HG03060 (cell line): Measurements from ENCODE around the gene PCDHGC5.

Experiments used
- ATAC-seq: cut with Tn5 transposase; IDR thresholded peaks from one replicate; pipeline ENCODE4 v1.9.1; 2021; ENCODE audit warnings: low read depth, moderate number of reproducible peaks; ENCODE audit not compliant: unreplicated experiment

PCDHGC5 gene

DNA sequence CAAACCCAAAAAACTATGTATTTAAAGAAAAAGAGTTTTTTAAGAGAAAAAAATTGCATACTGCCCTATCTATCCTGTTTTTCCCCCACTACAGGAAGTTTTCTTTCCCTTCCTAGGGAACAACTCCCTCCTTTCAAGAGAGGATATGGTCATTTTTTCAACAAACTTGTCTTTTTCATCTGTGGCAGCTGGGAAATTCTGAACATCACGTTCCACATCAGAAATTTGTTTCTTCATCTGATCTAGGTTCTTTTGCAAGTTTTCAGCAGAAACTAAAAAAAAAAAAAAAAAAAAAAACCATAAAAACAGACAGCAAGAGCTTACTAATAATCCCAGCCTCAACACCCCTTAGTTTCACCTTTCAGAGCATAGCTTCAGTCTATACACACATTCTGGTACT is 38.5 kb downstream of the PCDHGC5 start:
- no peak for ATAC-seq

DNA sequence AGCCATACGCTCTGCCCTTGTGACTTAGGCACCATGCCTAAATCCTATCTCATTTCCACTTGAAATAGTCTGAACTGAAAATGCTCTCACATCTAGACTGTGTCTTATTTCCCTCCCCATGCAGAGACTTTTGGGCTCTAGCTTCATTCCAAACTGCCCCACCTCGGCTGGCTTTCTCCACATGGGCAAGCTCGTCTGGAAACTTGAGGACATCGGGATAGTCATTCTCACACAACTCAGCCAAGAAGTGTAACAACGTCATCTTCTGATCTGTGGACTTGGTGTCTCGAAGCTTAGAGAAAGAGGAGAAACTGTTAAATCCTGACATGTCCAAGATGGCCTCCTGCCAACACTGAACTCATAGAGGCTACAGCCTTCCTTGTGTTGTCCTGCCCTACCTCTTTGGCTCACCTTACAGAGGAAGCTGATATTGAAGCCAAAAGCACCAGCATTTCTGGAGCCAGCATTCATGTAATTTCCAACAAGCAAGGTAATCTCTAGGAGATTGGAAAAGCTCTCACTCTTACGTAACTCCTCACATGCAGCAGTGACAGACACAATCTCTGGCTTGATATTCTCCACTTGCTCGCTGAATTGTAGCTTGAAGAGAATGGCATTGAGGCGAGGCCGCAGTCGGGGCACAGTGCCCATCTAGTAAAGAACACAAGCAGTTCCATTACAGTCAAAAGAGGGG is 39.6 kb downstream of the PCDHGC5 start:
- no peak for ATAC-seq

DNA sequence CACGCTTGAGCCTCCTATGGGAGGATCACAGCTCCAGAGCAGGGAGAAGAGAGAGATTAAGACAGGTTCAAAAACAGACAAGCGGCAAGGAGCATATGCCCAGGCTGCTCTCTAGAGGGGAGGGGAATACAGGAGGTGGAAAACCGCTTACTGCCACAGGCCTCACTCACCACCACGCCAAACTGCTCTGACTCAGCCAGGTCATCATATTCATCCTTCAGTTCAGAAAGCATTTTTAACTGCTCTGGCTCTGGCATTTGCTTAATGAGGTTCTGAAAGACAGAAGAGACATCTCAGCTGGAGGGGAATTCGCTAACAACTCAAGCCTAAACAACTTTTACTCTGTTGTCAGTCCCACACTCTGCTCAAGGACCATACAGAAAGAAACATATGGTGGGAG is 40.1 kb downstream of the PCDHGC5 start:
- no peak for ATAC-seq

DNA sequence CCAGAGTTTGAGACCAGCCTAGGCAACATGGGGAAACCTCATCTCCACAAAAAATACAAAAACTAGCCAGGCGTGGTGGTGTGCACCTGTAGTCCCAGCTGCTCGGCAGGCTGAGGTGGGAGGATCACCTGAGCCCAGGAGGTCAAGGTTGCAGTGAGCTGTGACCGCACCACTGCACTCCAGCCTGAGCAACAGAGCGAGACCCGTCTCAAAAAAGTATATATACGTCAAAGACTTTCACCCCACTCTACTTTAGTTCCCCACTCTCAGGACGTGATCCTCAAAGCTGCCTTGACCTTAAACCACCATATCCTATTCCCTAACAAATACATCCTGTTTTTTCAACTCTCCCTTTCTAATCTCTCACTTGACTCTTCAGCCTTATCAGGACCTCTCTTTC is 41.0 kb downstream of the PCDHGC5 start:
- peak; percentile 41 for ATAC-seq

DNA sequence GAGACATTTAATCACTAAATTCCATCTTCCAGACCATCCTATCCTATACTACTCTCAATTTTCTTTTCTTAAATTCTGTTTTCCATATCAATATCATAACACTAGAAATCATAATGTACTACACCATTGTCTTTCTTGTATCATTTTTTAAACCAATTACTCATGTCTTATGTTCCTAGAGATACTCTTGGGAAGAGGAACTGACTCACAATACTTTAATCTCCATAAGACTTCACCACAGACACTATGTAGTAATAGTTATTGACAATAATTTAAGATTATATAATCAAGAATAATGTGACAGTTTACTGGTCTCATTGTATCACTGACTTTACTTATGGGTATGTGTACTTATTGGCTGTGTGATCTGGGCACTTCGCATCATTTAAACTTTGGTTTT is 43.8 kb downstream of the PCDHGC5 start:
- ATAC-seq, result no peak

DNA sequence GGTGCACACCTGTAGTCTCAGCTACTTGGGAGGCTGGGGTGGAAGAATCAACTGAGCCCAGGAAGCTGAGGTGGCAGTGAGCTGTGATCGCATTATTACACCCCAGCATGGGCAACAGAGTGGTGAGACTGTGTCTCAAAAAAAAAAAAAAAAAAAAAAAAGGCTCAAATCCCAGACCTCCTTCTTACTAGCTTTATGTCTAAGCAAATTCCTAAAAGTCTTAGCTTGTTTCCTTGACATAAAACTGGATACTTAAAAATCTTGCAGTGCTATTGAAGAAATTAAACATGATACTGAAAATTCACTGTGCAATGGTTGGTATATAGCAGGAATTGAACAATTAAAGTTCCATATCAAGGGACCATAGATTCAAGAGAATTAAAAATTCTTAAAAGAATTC is 45.0 kb downstream of the PCDHGC5 start:
- ATAC-seq, result no peak

DNA sequence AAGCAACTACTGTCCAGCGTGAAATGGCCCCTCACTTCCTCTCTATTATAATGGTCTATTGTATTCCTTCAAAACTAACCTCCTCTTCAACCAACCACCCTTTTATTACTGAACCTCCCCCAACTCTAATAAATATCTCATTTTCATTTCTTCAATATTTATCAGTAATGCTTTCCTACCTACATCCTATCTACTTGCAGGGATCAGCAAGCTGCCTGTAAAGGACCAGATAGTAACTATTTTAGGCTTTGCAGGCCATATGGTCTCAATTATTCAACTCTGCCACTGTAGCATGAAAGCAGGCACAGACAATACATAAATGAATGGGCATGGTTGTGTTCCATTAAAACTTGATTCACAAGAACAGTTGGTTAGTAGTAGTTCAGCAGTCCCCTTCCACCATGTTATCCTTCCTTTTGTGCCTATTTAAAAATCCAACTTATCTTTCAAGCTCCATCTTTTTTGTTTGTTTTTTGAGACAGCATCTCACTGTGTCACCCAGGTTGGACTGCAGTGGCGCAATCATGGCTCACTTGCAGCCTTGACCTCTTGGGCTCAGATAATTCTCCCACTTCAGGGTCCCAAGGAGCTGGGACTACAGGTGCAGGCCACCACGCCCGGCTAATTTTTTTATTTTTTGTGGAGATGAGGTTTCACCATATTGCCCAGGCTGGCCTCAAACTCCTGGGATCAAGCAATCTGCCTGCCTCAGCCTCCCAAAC is 45.8 kb downstream of the PCDHGC5 start:
- no peak for ATAC-seq
